Colonic mucosa (tissue), 4 donors: Measurements from ENCODE around the gene CAV1. TPM values are rescaled to one million over a fixed set of nuclear protein-coding genes. Genes with fewer than 3 reads are reported as not detected.

ENCODE experiments used
- DNase-seq: peaks from one replicate; pipeline ENCODE4 v3.0.0-alpha.2; 2020
- H3K27ac ChIP-seq: fragments of 200-600 bp; one replicate; pipeline ENCODE4 v1.8.0; 2021
- H3K27me3 ChIP-seq: fragments of 200-600 bp; one replicate; pipeline ENCODE4 v1.8.0; 2021
- H3K36me3 ChIP-seq: fragments of 200-600 bp; one replicate; pipeline ENCODE4 v1.8.0; 2021
- H3K4me1 ChIP-seq: fragments of 200-600 bp; one replicate; pipeline ENCODE4 v1.8.0; 2021; ENCODE audit warnings: mild to moderate bottlenecking
- H3K4me3 ChIP-seq: fragments of 200-600 bp; one replicate; pipeline ENCODE4 v1.8.0; 2021
- H3K9ac ChIP-seq, 2 donors: one replicate each; pipeline ENCODE4 v1.7.0; 2013; ENCODE audit warnings: control low read depth in 2 of 2, low read depth in 2 of 2, low read length in 2 of 2
- H3K9me3 ChIP-seq: fragments of 200-600 bp; one replicate; pipeline ENCODE4 v1.8.0; 2021
- CTCF ChIP-seq: fragments of 200-600 bp; IDR thresholded peaks from one replicate; pipeline ENCODE4 v1.8.0; 2022; ENCODE audit warnings: antibody characterized with exemption, mild to moderate bottlenecking
- intact Hi-C: fragments of 100-400 bp; cut with DNase I; formaldehyde crosslinking; loops from one replicate; pipeline ENCODE4 v1.14.1; 2022
- total RNA-seq, 2 donors: library from RNA; stranded (reverse); fragmentation: NEBNext Ultra II Directional in 1 of 2; extraction: Animal tissue kit (Norgen Biotek cat#: 25700) in 1 of 2; gene quantifications; one replicate each; pipeline ENCODE4 v1.2.1, GENCODE V29; 2021
- donor health status: healthy.
- donor health status: DM: no; HTN: no; CAD: no.
- donor health status: DM: no; HTN: no; CAD: no.

The CAV1 gene
- total RNA-seq, 2 donors from 2014 or later, result 16.1 to 87.0 TPM

GRCh38 chr7:116534790-116535189, 10.0 kb downstream of the CAV1 start:
- no peak for DNase-seq
- no peaks in the 10 kb centered on the region for H3K27me3 ChIP-seq
- H3K4me1 ChIP-seq, result no peaks in the 10 kb centered on the region
- H3K36me3 ChIP-seq, result no peaks in the 10 kb centered on the region
- H3K4me3 ChIP-seq, result no peak overlapping the region
- H3K27ac ChIP-seq, result no peak overlapping the region
- no peak for TF ChIP-seq CTCF
- intact Hi-C loops, result no loop called here
- H3K9me3 ChIP-seq, result no peaks in the 10 kb centered on the region
- H3K9ac ChIP-seq, result no peak overlapping the region

- TF ChIP-seq CTCF, result no peak
- Histone ChIP-seq H3K4me1 (no peaks in the 10 kb centered on the region), H3K36me3 (no peaks in the 10 kb centered on the region), H3K27me3 (no peaks in the 10 kb centered on the region), H3K4me3 (no peak overlapping the region), H3K27ac (no peak overlapping the region), H3K9ac (no peak overlapping the region), H3K9me3 (no peaks in the 10 kb centered on the region)
- intact Hi-C loops, result no loop called here
- DNase-seq, result no peak
These were observed 10.6 kb downstream of the CAV1 start for GRCh38 chr7:116535416-116535815.

- intact Hi-C loops, result no loop called here
- DNase-seq, result no peak
- no peaks in the 10 kb centered on the region for H3K9me3 ChIP-seq
- no peaks in the 10 kb centered on the region for H3K4me1 ChIP-seq
- H3K27ac ChIP-seq, result no peak overlapping the region
- H3K27me3 ChIP-seq, result no peaks in the 10 kb centered on the region
- H3K9ac ChIP-seq, result no peak overlapping the region
- no peaks in the 10 kb centered on the region for H3K36me3 ChIP-seq
- H3K4me3 ChIP-seq, result no peak overlapping the region
- TF ChIP-seq CTCF, result no peak
These were observed 13.3 kb downstream of the CAV1 start for GRCh38 chr7:116538138-116538537.

GRCh38 chr7:116539879-116540278, 15.0 kb downstream of the CAV1 start:
- no peak for DNase-seq
- no peak for TF ChIP-seq CTCF
- H3K4me1 ChIP-seq, result no peaks in the 10 kb centered on the region
- intact Hi-C loops, result no loop called here
- no peak overlapping the region for H3K4me3 ChIP-seq
- H3K27me3 ChIP-seq, result no peaks in the 10 kb centered on the region
- H3K9ac ChIP-seq, result no peak overlapping the region
- H3K27ac ChIP-seq, result no peak overlapping the region
- no peaks in the 10 kb centered on the region for H3K36me3 ChIP-seq
- H3K9me3 ChIP-seq, result no peaks in the 10 kb centered on the region

GRCh38 chr7:116540743-116541142, 15.9 kb downstream of the CAV1 start:
- no peak for DNase-seq
- intact Hi-C loops, result no loop called here
- Histone ChIP-seq H3K9me3 (no peaks in the 10 kb centered on the region), H3K27me3 (no peaks in the 10 kb centered on the region), H3K27ac (no peak overlapping the region), H3K9ac (no peak overlapping the region), H3K36me3 (no peaks in the 10 kb centered on the region), H3K4me3 (no peak overlapping the region), H3K4me1 (no peaks in the 10 kb centered on the region)
- TF ChIP-seq CTCF, result no peak

- no peak overlapping the region for H3K27ac ChIP-seq
- H3K27me3 ChIP-seq, result no peaks in the 10 kb centered on the region
- no peak overlapping the region for H3K4me3 ChIP-seq
- intact Hi-C loops, result no loop called here
- no peaks in the 10 kb centered on the region for H3K36me3 ChIP-seq
- no peak for TF ChIP-seq CTCF
- no peaks in the 10 kb centered on the region for H3K4me1 ChIP-seq
- no peaks in the 10 kb centered on the region for H3K9me3 ChIP-seq
- no peak overlapping the region for H3K9ac ChIP-seq
- DNase-seq, result no peak
These were observed 17.1 kb downstream of the CAV1 start for GRCh38 chr7:116541951-116542350.
